Inflammatory macrophage treated with lipopolysaccharide for 4 hours (primary cell): ENCODE data around the gene SVBP.
"Not testable (repeated sequence)": the region's sequence is repeated elsewhere in the genome, so short reads cannot be mapped to it uniquely, and the experiment has no call there.

Experiments
- DNase-seq: peaks from one replicate; pipeline ENCODE4 v3.0.0-alpha.2; 2020

Gene SVBP

DNA sequence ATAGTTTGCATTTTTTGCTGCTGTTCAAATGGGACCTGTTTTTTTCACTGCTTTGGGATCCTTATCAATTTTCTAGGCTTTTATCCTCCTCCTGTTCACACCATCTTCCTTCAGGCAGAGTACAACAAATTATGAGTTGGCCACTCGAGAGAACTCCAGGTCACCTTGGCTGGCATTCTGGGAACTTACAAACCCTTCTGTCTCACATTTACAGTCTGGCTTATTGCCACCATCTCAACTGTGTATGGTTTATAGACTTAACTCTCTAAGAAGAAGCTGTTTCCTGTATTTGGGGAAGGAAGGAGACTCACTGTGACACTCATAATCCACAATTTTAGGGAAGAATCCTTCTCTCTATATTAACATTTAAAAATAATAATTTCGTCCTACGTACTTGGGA lies 23.8 kb upstream of the SVBP start:
- no peak for DNase-seq

DNA sequence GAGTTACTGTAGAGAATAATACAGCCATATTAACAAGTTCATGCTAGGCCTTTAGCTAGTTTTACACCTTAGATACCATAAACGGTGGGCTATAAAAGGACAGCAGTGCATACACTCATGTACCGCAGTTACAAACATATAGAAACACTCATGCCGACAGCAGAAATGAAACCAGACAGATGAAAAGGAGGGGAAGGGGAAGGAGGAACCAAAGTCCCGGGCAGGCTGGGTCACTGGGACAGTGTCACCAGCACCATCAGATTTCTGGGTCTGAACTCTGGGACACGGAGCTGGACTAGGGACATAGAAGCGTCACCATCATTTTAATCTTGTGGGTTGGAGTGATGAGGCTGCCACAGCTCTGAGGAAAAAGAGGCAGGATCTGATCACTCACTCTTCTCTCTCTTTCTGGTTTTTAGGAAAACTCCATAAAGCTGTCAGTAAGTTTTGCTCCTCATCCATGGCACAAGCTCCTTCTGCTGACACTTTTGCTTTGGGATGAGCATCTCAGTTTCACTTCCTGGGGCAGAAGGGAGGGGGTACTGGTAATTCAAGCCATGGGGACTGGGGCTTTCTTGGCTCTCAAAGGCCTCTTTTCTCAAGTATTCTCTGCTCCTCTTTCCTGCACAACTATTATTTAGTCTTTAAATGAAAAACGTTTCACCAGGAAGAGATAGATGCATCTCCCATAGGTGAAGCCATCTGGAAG lies 21.4 kb upstream of the SVBP start:
- peak; percentile 78 for DNase-seq

DNA sequence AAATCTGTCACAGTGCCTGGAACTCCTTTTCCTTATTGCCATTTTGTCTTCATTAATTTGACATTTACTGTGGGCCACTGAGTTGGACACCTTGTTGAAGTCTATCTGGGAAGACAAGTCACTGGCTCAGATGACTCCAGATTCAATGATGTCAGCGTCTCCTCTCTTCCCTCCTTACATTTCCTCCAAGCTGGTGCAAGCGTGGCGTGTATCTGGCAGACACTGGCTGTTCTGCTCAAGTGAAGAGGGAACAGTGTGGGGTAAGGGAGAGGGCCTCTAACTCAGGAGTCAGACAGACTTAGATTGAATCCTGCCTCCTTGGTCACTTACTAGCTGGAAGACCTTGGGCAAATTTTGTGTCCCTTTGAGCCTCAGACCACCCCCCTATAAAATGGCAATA lies 20.5 kb upstream of the SVBP start:
- peak; percentile 69 for DNase-seq

DNA sequence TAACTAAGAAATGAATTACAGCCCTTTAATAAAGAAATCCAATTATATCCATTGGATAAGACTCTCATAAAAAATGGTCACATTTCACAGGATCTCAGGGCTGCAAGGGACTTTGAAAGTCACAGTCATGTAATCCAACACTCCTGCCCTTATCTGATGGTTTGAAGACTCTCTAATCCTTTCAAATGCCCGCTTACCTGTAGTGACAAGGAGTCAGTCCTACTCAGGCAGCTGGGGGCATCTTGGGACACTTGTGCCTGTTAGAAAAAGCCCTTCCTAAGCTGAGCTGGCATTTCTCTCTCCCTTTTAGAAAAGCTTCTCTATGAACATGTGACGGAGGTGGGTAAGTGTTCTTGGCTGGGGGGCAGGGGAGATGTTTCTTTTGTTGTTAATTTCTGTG lies 18.2 kb upstream of the SVBP start:
- DNase-seq = no peak

DNA sequence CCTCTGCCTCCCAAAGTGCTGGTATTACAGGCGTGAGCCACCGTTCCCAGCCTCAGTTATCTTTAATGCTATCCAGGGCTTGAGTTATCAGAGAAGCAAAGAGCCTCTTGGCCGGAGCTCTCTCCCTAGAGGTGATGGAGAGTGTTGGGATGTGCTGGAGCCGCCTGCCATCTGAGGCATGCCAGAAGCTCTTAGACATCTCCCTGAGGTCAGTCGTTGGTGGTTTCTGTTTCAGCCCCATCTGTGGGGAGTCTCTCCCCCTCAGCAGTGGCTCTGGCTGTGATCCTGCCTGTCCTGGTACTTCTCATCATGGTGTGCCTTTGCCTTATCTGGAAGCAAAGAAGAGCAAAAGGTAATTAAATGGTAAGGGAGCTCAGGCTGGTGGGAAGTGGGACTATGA lies 17.6 kb upstream of the SVBP start:
- DNase-seq = no peak

DNA sequence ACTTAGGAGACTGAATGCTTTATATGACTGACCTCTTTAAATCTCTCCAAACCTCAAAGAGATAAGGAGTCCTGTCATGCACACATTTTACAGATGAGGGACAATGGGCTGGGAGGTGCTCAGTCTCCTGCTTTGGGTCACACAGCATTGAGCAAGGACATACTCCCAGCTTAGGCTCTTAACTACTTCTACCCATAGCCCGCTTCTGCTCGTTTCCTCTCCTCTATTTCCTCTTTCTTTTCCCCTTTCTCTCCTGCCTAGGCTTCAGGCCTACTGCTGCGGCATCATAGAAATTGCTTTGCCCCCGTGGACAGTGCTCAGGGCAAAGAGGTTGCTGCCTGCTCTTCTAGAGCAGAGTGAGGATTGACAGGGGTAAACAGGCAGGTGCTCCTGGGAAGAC lies 16.8 kb upstream of the SVBP start:
- peak; percentile 49 for DNase-seq

DNA sequence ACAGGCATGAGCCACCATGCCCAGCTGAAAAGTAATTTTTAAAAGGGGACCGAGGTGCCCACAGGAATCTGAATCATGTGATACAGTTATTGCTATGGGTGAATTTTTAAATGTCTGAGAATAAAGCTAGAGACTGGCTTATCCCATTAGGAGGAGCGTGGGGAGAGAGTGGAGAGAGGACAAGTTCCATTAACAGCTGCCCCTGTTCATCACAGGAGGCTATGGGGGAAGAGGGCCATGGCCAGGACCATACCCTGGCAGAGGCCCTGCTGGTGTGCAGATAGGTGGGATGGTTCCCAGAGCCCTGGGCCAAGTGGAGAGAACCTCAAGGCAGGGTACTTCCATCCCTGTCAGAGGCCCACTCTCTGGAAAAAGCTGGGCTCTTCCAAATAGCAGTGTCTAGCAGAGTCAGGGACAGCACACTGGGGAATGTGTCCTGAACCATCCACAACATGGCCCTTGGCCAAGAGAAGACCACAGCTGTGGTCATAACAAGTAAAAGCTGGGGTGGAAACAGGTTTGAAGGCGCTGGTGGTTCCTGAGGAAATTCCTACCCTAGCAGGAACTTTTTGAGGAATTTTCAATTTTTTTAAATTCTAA lies 15.5 kb upstream of the SVBP start:
- DNase-seq = no peak

DNA sequence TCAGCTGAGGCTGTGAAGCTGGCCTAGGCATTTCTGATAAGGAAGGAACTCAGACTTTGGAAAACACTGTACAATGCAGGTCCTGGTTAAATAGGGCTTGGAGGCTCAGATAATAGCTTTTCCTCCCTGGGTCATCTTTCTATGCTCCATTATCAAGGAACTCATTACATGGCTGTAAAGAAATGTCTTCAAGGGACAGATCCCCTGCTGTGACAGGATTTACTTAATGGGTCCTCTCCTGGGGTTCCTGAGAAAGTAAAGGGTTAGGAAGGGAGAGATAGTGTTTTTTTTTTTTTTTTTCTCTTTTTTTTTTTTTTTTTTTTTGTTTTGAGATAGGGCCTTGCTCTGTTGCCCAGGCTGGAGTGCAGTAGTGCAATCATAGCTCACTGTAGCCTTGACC lies 14.1 kb upstream of the SVBP start:
- DNase-seq = no peak

DNA sequence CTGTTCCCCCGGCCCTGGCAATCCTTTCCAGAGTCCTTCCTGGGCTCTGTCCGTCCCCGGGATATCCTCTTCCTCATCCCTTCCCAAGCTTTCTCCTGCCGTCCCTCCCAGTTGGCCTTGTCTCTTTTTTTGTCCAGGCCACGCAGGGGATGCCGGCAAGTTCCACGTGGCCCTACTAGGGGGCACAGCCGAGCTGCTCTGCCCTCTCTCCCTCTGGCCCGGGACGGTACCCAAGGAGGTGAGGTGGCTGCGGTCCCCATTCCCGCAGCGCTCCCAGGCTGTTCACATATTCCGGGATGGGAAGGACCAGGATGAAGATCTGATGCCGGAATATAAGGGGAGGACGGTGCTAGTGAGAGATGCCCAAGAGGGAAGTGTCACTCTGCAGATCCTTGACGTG lies 13.4 kb upstream of the SVBP start:
- DNase-seq = no peak

DNA sequence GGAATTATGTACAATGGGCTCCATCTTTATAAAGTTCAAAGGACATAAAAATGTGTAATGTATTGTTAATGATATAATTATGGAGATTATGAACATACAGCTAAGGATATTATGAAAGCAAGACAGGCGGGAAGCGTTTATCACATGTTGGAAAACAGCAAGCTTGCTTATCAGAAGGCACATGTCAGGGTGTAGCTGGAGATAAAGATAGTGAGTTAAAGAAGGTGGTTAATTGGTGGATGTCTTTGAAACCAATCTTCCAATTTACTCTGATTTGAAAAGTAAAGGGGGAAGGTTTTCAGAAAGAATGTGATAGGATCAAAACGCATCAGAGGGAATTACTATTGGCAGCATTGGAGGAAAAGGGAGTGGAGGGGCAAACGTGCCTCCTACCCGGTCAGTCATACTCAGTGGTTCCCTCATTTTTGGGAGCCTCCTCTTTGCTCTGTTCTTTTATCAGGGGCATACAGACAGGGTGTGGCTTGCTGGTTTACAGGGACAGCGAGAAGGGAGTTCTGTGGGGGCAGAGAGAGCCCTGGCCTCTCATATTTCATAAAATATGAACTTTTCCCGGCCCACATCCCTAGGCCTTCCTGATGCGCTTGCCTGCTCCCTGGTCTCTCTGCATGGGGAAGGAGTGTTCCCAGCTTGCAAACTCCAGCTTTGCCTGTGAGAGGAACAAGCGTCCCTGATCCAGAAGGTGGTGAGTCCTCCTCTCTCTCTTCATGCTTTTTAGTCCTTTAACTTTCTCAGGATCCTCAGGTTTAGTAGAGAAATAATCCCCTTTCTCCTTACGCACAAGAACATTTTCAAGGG lies 8.0 kb upstream of the SVBP start:
- DNase-seq = no peak

DNA sequence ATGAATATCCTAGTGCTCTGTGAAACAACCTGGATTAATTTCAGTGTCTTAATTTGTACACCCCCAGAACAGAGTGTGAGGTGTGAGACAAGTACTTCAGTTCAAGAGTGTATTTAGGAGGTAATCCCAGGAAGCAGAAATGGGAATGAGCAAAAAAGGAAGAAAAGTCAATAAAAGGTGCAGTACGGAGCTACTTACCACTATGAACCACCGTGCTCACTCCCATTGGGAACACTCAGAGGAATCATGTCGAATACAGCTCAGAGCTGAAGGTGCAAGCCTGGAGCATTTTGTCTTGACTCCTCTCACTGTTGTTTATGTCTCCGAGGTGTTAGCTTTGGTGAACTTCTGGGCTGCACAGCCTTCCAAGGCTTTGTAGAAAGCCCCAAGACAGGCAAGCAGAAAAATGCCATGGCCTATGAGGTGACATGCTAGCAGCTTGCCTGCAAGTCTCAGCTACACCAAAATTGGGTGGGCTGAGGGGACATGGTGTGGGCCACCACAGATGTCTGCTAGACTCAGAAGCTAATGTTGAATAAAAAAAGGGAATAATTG lies 7.4 kb upstream of the SVBP start:
- no peak for DNase-seq

DNA sequence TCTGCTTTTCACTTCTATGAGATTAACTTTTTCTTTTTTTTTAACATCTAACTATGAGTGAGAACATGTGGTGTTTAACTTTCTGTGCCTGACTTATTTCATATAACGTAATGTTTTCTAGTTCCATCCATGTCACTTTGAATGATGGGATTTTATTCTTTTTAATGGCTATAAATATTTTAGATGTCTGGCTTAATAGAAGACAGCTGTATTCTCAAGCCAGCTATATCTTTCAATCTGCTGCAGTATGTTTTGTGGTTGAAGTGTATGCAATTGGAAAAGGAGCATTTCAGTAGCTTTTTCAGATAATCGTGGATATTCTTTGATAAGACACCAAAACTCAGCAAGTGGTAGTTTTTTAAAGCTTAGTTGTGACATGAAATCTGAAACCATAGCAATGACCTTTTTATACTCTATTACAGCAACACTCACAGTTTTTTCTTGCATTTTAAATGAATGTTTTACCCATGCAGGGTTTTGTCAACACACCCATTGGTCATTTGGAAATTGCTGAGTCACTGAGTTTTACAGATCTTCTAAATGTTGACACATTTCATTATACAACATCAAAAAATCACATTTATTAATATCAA lies 5.7 kb upstream of the SVBP start:
- peak; percentile 55 for DNase-seq

DNA sequence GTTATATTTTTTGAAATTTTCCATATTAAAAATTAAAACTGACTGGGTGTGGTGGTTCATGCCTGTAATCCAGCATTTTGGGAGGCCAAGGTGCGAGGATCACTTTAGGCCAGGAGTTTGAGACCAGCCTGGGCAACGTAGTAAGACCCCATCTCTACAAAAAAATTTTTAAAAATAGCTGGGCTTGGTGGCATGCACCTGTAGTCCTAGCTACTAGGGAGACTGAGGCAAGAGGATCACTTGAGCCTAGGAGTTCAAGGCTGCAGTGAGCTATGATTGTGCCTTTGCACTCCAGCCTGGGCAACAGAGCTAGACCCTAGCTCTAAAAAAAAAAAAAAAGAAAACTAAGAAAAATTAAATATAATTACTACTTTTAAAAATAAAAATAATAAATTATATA lies 4.5 kb upstream of the SVBP start:
- no peak for DNase-seq

DNA sequence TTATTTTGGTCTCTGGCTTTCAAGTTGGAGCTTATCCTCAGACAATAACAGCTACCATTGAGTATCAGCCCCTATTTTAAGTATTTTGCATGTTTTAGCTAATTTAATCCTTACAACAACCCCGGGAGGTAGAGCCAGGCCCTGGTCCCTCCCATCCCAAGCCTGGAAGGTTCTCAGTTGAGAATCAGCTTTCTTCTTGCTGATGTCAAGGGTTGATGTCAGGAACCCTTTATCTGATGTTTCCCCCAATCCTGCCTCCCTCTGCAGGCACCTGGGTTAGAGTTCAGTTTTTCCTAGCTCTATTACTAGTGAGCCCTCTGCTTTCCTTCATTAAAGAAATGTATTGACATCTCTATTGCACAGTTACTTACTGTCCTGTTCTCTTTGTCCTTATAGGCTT lies 3.6 kb upstream of the SVBP start:
- DNase-seq = no peak

DNA sequence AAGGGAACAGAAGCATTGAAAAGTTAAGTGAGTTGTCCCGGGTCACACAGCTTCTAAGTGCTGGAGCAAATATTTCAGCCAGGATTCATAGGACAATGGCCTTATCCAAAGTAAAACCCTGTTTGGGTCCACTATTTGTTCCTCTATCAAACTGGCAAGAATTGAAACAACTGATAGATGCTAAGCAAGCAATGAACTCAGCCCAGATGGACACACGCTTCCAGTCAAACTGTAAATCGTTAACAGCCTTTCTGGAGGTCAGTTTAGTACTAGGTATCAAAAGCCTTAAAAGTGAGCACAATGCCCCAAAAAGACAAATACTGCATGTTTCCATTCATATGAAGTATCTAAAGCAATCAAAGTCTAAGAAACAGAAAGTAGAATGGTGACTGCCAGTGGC lies 779 bp upstream of the SVBP start:
- no peak for DNase-seq

DNA sequence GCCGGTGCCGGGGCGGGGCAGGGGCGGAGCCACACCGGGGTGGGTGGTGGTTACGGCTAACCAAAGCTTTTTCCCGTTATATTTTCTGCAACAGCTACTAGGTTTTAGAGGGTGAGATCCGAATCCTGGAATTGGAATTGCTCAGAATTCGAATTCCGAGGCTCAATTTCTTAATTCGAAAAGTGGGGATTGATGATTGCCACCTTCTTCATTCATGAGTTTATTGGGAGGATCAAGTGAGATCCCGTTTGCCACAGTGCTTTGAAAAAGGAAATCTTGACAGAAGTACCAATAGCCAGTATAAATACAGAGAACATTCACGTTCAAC lies 207 bp upstream of the SVBP start:
- DNase-seq = no peak

DNA sequence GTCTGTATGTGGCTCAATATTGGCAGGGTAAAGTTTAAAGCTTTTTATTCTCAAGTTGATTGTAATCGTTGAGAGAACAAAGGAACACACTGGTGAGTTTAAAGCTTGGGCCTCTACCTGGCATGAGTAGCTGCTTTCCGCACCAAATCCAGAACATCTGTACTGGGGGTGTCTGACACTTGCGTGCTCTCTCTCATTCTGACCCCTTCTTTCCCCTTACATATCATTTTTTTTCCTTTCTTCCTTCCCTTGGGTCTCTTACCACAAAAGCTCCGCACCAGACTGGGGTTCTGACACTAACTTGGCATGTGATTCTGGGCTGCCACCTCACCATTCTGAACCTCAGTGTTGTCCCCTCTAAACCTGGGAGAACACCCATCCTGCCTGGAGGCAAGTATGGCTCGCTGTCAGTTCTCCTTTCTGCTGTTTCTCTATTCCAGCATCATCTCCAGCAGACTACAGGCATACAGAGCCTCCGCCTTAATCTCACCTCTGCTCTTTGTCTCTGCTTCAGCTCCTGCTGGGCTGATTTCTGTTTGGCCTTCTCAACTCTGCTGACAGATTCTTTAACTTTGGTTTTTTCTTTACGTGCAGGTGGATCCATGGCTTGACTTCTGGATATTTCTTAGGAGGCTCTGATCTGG lies 1.1 kb downstream of the SVBP start:
- no peak for DNase-seq

DNA sequence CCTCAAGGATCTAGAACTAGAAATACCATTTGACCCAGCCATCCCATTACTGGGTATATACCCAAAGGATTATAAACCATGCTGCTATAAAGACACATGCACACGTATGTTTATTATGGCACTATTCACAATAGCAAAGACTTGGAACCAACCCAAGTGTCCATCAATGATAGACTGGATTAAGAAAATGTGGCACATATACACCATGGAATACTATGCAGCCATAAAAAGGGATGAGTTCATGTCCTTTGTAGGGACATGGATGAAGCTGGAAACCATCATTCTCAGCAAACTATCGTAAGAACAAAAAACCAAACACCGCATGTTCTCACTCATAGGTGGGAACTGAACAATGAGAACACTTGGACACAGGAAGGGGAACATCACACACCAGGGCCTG lies 2.4 kb downstream of the SVBP start:
- not testable (repeated sequence) for DNase-seq

DNA sequence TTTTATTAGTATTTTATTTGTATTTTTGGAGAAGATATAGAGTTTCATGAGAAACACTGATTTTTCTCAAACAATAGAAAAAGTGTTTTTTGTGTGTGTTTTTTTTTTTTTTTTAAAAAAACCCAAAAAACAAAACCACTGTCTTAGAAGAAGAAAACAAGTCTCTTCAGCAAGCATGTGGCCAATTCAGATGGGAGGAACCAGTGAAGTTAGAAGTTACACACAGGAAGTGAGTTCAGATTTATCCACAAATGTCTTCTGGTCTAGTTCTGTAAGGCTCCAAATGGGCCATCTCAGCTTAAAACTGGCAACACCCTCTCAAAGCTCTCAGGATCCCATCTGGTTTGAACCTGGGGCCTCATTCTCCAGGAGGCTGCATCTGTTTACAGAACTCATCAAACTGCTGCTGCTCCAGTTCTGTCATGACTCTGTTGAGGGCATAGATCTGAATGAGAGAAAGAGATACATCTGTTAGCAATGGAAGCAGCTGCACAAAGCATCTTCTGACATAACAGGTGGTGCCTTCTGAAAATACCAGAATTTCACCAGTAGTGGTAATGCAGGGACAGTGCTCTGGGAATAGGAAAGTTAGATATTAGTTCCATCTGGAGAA lies 10.0 kb downstream of the SVBP start:
- DNase-seq = no peak

DNA sequence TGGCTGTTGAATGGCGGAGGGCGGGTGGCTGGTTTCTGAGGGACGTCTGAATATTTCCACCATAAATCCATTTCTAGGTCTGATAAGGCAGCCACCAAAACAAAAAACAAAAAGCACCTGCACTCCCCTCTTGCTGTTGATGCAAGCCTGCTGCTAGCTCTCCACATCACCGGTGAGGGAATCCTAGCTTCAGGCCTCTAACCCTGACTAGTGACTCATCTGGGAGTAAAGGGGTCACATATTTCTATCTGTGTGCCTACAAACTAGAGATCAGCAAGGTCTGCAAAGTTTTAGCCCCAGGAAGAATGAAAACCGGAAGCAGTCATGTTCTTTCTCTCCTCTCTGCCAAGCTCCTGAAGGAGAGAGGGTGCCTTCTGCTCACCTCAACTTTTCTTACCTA lies 10.6 kb downstream of the SVBP start:
- DNase-seq = no peak

DNA sequence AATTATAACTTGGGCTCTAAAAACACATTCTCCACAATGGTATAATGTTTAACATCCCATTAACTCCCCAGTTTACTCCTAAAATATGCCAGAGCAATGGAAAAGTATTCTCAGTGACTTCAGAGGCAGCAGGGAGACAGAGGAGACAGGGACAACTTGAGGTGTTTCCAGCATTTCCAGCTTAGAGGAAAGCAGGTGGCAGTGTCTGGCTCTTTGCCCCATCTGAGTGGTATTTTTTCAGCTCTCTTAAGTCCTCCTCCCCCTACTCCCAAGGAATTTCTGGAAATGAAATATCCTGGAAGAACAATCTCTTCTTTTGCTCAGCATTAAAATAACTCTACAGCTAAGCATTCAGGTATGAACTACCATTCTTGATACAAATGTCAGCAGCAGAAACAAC lies 11.0 kb downstream of the SVBP start:
- DNase-seq = no peak

DNA sequence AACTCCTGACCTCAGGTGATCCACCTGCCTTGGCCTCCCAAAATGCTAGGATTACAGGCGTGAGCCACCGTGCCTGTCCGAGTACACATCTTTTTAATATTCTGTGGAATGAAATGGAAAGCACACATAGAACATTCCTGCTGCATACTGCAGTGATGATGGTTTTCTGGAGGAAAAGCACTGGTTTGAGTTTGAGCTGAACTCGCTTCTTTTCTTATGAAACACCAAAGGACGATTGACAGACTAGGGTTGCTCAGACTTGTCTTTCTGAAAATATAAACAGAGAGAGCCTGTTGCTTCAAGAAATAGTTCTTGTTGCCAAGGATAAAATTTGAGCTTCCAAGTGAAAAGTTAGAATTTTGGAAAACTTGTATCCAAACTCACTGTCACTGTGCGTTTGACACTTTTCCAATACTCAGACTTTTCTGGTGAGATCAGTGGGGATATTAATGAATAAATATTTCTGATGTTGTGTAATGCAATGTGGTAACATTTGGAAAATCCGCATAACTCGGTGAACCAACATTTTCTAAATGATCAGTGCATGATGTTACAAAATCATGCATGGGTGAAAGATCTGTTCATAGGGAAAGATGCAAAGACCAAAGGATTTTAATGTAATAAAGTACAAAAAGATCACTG lies 15.2 kb downstream of the SVBP start:
- DNase-seq = no peak
